ENCODE results near the gene LGR5. TPM values are rescaled to one million over a fixed set of nuclear protein-coding genes. Genes with fewer than 3 reads are reported as not detected.

Gene LGR5
- total and polyA plus RNA-seq, 8 donors: 0.06 to 0.17 (median 0.11) TPM; not detected in 4

- no peaks in the 10 kb centered on the region for H3K4me1 ChIP-seq
- no peak overlapping the region for H3K27ac ChIP-seq
- ATAC-seq (no peak), DNase-seq (no peak), FAIRE-seq (no peak)
- intact Hi-C loops (cut with DNase I): no loop called here
- TF ChIP-seq, protein P1, sequence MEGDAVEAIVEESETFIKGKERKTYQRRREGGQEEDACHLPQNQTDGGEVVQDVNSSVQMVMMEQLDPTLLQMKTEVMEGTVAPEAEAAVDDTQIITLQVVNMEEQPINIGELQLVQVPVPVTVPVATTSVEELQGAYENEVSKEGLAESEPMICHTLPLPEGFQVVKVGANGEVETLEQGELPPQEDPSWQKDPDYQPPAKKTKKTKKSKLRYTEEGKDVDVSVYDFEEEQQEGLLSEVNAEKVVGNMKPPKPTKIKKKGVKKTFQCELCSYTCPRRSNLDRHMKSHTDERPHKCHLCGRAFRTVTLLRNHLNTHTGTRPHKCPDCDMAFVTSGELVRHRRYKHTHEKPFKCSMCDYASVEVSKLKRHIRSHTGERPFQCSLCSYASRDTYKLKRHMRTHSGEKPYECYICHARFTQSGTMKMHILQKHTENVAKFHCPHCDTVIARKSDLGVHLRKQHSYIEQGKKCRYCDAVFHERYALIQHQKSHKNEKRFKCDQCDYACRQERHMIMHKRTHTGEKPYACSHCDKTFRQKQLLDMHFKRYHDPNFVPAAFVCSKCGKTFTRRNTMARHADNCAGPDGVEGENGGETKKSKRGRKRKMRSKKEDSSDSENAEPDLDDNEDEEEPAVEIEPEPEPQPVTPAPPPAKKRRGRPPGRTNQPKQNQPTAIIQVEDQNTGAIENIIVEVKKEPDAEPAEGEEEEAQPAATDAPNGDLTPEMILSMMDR (IDR thresholded peaks at IDR 0.05): no peak
- no peaks in the 10 kb centered on the region for H3K36me3 ChIP-seq
- no peaks in the 10 kb centered on the region for H3K9me3 ChIP-seq
- 75 to 80% methylated on average over 4 of the region's 4 CpGs for WGBS, 2 donors
- H3K4me3 ChIP-seq: no peak overlapping the region
- H3K27me3 ChIP-seq: no peaks in the 10 kb centered on the region
These were observed 13.9 kb upstream of the LGR5 start for GRCh38 chr12:71425568-71426299.

GRCh38 chr12:71426300-71427047 is 13.1 kb upstream of the LGR5 start:
- Histone ChIP-seq H3K27me3 (no peaks in the 10 kb centered on the region), H3K4me3 (no peak overlapping the region), H3K4me1 (no peaks in the 10 kb centered on the region), H3K36me3 (no peaks in the 10 kb centered on the region), H3K9me3 (no peaks in the 10 kb centered on the region), H3K27ac (no peak overlapping the region)
- 49 to 59% methylated on average over 3 of the region's 3 CpGs for WGBS, 2 donors
- intact Hi-C loops (cut with DNase I): no loop called here
- FAIRE-seq: peak; percentile 60
- TF ChIP-seq, protein P1 (IDR thresholded peaks at IDR 0.05): no peak
- no peak for DNase-seq
- no peak for ATAC-seq

DNA sequence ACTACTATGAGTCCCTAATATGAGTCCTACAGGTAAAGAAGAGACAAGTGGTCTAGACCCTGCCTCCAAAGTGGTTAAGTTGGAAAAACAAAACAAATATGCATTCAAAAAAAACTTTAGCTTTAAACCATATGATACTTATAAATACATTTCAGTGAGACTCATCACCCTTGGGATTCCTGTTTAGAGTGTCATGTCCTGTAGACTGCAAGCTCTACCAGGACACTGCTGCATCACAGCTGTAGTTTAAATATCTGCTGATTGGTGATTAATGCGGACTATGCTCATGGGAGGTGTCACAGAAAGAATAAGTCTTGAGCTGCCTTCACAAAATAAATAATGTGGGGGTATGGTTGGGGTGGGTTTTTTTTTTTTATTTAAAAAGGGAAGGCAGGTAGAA is 8.8 kb upstream of the LGR5 start:
- WGBS, 2 donors: 51 to 89% methylated on average over 1 of the region's 1 CpG
- Histone ChIP-seq H3K9me3 (no peaks in the 10 kb centered on the region), H3K4me1 (no peaks in the 10 kb centered on the region), H3K4me3 (no peak overlapping the region), H3K36me3 (no peaks in the 10 kb centered on the region), H3K27ac (no peak overlapping the region), H3K27me3 (no peaks in the 10 kb centered on the region)
- TF ChIP-seq, protein P1 (IDR thresholded peaks at IDR 0.05): no peak
- DNase-seq: no peak
- intact Hi-C loops (cut with DNase I): no loop called here
- no peak for FAIRE-seq
- no peak for ATAC-seq

DNA sequence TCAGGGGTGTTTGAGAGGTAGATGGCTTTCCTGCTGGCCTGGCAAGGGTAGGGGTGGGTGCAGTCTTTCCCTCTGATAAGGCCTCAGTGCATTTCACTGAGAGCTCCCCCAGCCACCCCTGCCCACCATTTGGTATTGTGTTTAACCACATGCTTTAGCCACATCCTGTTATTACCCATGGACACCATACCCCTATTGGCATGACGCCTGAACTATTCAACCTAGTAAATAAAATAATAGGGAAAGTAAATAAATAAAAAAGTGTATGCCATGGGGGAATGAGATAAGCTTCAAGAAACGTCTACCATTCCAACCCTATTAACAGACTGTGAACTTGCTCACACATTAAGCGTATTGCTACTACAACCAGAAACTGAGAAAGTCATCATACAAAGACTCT is 7.6 kb upstream of the LGR5 start:
- Histone ChIP-seq H3K9me3 (no peaks in the 10 kb centered on the region), H3K36me3 (no peaks in the 10 kb centered on the region), H3K4me1 (no peaks in the 10 kb centered on the region), H3K4me3 (no peak overlapping the region), H3K27ac (no peak overlapping the region), H3K27me3 (no peaks in the 10 kb centered on the region)
- no peak for FAIRE-seq
- no peak for DNase-seq
- ATAC-seq: no peak
- intact Hi-C loops (cut with DNase I): no loop called here
- TF ChIP-seq, protein P1 (IDR thresholded peaks at IDR 0.05): no peak
- 63 to 69% methylated on average over 3 of the region's 3 CpGs for WGBS, 2 donors

DNA sequence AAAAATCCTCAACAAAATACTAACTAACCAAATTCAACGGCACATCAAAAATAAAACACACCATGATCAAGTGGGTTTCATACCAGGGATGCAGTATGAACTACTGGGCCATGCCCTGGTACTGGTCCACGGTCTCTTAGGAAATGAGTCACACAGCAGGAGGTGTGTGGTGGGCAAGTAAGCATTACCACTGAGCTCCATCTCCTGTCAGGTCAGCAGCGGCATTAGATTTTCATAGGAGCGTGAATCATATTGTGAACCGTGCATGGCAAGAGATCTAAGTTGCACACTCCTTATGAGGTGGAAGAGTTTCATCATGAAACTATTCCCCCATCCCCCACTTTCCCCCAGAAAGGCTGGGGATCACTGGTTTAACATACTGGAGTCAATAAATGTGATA is 6.7 kb upstream of the LGR5 start:
- Histone ChIP-seq H3K4me1 (no peaks in the 10 kb centered on the region), H3K36me3 (no peaks in the 10 kb centered on the region), H3K4me3 (no peak overlapping the region), H3K27ac (no peak overlapping the region), H3K27me3 (peaks cover 0 to 8% (median 1%) of the 10 kb centered on the region in 4 donors), H3K9me3 (no peaks in the 10 kb centered on the region)
- no peak for FAIRE-seq
- ATAC-seq: no peak
- 87 to 94% methylated on average over 5 of the region's 5 CpGs for WGBS, 2 donors
- TF ChIP-seq, protein P1 (IDR thresholded peaks at IDR 0.05): no peak
- intact Hi-C loops (cut with DNase I): no loop called here
- no peak for DNase-seq
